Endothelial cell of umbilical vein (primary cell): ENCODE measurements around the gene CCDC185. TPM values are rescaled to one million over a fixed set of nuclear protein-coding genes. Genes with fewer than 3 reads are reported as not detected.

Experiments
- BruUV-seq: library from RNA; stranded (reverse); fragments of 400-500 nt; replicated peaks from 2 replicates; lab custom pipeline; 2021; lab: Mats Ljungman, UMichigan
- CTCF ChIA-PET: fragments of 300-600, 350-600 bp; sonication (Branson Sonifier 250); formaldehyde crosslinking; loops from one replicate; lab custom pipeline; 2021; ENCODE audit warnings: antibody characterized with exemption, inconsistent platforms; lab: Charles Lee
- POLR2A ChIA-PET: fragments of 300-600, 350-600 bp; sonication (Branson Sonifier 250); formaldehyde crosslinking; loops from one replicate; lab custom pipeline; 2021; ENCODE audit warnings: antibody characterized with exemption, inconsistent platforms; lab: Charles Lee
- DNase-seq: peaks from one replicate; pipeline ENCODE4 v3.0.0-alpha.2; 2011; ENCODE audit warnings: low read depth, low spot score
- FAIRE-seq: peaks from 2 replicates; lab custom pipeline; 2011; peaks lifted over from hg19 to GRCh38; lab: Jason Lieb, UNC
- H2AFZ ChIP-seq: 2 replicates; pipeline ENCODE4 v1.6.0; 2012; ENCODE audit warnings: low read depth, low read length, control low read depth, inconsistent platforms
- H3K27ac ChIP-seq: 2 replicates; pipeline ENCODE4 v1.5.1; 2011; ENCODE audit warnings: low read depth, mild to moderate bottlenecking, control low read depth, low read length, moderate library complexity; ENCODE audit not compliant: insufficient read depth
- H3K27me3 ChIP-seq, 2 experiments: 2 replicates each; pipeline versions ENCODE4 v1.6.0 to v1.6.1; 2011; ENCODE audit warnings: low read length in 2 of 2, mixed read lengths in 1 of 2; ENCODE audit not compliant: control insufficient read depth in 2 of 2, insufficient read depth in 2 of 2
- H3K36me3 ChIP-seq, 2 experiments: 2 replicates in 1 of 2; 3 replicates in 1 of 2; pipeline ENCODE4 v1.5.1; 2011; ENCODE audit warnings: low read length in 2 of 2, mild to moderate bottlenecking in 1 of 2, moderate library complexity in 1 of 2; ENCODE audit not compliant: control insufficient read depth in 2 of 2, insufficient read depth in 2 of 2; ENCODE audit errors: extremely low read depth in 1 of 2
- H3K4me1 ChIP-seq: 3 replicates; pipeline ENCODE4 v1.5.1; 2011; ENCODE audit warnings: mild to moderate bottlenecking, low read length; ENCODE audit not compliant: control insufficient read depth, insufficient read depth; ENCODE audit errors: extremely low read depth
- H3K4me2 ChIP-seq: 2 replicates; pipeline ENCODE4 v1.6.1; 2011; ENCODE audit warnings: low read length, control low read depth, mixed read lengths; ENCODE audit not compliant: insufficient read depth
- H3K4me3 ChIP-seq, 3 experiments: fragments of 200-600 bp in 1 of 3; sonication (generic), shearing (Covaris generic) in 1 of 3; replicated peaks in 1 of 3; 2 replicates each; pipeline ENCODE4 v1.5.1; 2011 to 2016; ENCODE audit warnings: control low read depth in 3 of 3, low read length in 3 of 3, mild to moderate bottlenecking in 2 of 3, inconsistent platforms in 1 of 3, low read depth in 1 of 3, moderate library complexity in 1 of 3; ENCODE audit not compliant: insufficient read depth in 1 of 3
- H3K79me2 ChIP-seq: 2 replicates; pipeline ENCODE4 v1.6.0; 2012; ENCODE audit warnings: low read length, inconsistent platforms; ENCODE audit not compliant: control insufficient read depth, insufficient read depth
- H3K9ac ChIP-seq: replicated peaks from 2 replicates; pipeline ENCODE3; 2011; ENCODE audit warnings: low read length, control low read depth; ENCODE audit not compliant: insufficient read depth; ENCODE audit errors: extremely low read depth
- H3K9me1 ChIP-seq: replicated peaks from 3 replicates; pipeline ENCODE4 v1.6.0; 2011; ENCODE audit warnings: mild to moderate bottlenecking, low read length; ENCODE audit not compliant: control insufficient read depth, insufficient read depth; ENCODE audit errors: extremely low read depth
- H3K9me3 ChIP-seq: replicated peaks from 2 replicates; pipeline ENCODE4 v1.5.1; 2012; ENCODE audit warnings: low read length, inconsistent platforms; ENCODE audit not compliant: control insufficient read depth, insufficient read depth
- H4K20me1 ChIP-seq: replicated peaks from 2 replicates; pipeline ENCODE3; 2011; ENCODE audit warnings: mild to moderate bottlenecking, low read length; ENCODE audit not compliant: control insufficient read depth, insufficient read depth; ENCODE audit errors: extremely low read depth
- EZH2 ChIP-seq: IDR thresholded peaks from 2 replicates; pipeline ENCODE4 v1.6.1; 2012; ENCODE audit warnings: borderline replicate concordance, low read depth, mild to moderate bottlenecking, moderate library complexity, low read length, inconsistent platforms; ENCODE audit not compliant: severe bottlenecking
- FOS ChIP-seq: IDR thresholded peaks from 2 replicates; pipeline ENCODE4 v1.6.1; 2011; ENCODE audit warnings: mild to moderate bottlenecking, low read length, moderate library complexity, borderline replicate concordance; ENCODE audit not compliant: insufficient read depth
- GATA2 ChIP-seq: IDR thresholded peaks from 2 replicates; pipeline ENCODE4 v1.7.0; 2011; ENCODE audit warnings: low read depth, mild to moderate bottlenecking, moderate library complexity, mixed read lengths, low read length; ENCODE audit not compliant: insufficient read length, insufficient read depth
- JUN ChIP-seq: IDR thresholded peaks from 2 replicates; pipeline ENCODE4 v1.6.1; 2011; ENCODE audit warnings: borderline replicate concordance, low read depth; ENCODE audit not compliant: insufficient read length, insufficient read depth
- MYC ChIP-seq: IDR thresholded peaks from one replicate; pipeline ENCODE4 v1.6.1; 2011; ENCODE audit warnings: mild to moderate bottlenecking, low read depth, low read length
- POLR2A ChIP-seq: IDR thresholded peaks from 2 replicates; pipeline ENCODE4 v1.6.1; 2012; ENCODE audit warnings: low read depth, mild to moderate bottlenecking, control low read depth, low read length
- POLR2AphosphoS5 ChIP-seq: IDR thresholded peaks from 2 replicates; pipeline ENCODE4 v1.6.1; 2012; ENCODE audit warnings: low read depth, mild to moderate bottlenecking, control low read depth, low read length, moderate library complexity; ENCODE audit not compliant: insufficient read depth
- dilution Hi-C: fragments of 300-500 bp; cut with MboI; formaldehyde crosslinking; loops from one replicate; pipeline ENCODE4 v1.15.0; 2019; ENCODE audit warnings: low sequenced_read_pairs; ENCODE audit not compliant: extremely low pct_ligation_motif_present
- intact Hi-C: fragments of 100-400 bp; cut with micrococcal nuclease; formaldehyde crosslinking; loops from one replicate; pipeline ENCODE4 v1.10.0; 2022
- polyA plus RNA-seq, 4 experiments: library from polyadenylated mRNA; depleted of rRNA in 3 of 4; stranded (reverse) in 3 of 4; unstranded in 1 of 4; fragments of >200 nt; gene quantifications; 2 replicates each; pipeline versions ENCODE4 v1.2.1 to v1.2.3, GENCODE V29; 2011 to 2012; ENCODE audit warnings: missing spikeins in 1 of 4
- total RNA-seq: library from RNA; stranded (reverse); gene quantifications from 2 replicates; pipeline ENCODE4 v1.2.3, GENCODE V29; 2021
- TF ChIP-seq, protein P1 (sequence below): IDR thresholded peaks from 2 replicates; pipeline ENCODE4 v1.6.1; 2011; ENCODE audit not compliant: insufficient read depth, insufficient read length
- TF ChIP-seq, protein P2 (sequence below), 2 donors: IDR thresholded peaks; 1 replicate in 1 of 2; 2 replicates in 1 of 2; pipeline ENCODE4 v1.5.1; 2011; ENCODE audit warnings: low read length in 2 of 2, mild to moderate bottlenecking in 2 of 2, moderate library complexity in 2 of 2, control low read depth in 1 of 2, inconsistent platforms in 1 of 2, low read depth in 1 of 2; ENCODE audit not compliant: insufficient read depth in 1 of 2; ENCODE audit errors: extremely low read depth in 1 of 2

The CCDC185 gene
- total and polyA plus RNA-seq, 2 donors (not counting 3 experiments of a cell fraction or from before 2014, with no cell fraction given): not detected

DNA sequence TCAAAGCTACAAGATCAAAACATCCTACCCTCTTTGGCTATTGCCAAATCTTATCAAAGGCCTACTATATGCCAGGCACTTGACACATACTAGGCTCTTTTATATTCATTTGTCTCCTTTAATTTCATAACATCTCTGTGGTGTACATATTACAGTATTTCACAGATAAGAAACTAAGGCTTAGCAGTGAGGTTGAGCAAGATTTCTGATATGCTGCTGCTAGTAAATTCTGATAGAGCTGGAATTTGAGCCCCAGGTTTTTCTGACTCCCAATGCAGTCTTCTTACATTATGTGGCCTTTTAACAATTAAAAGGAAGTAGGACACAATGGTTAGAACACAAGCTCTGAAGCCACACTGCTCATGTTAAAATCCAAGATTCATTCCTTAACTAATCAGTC lies 16.8 kb downstream of the CCDC185 start:
- Histone ChIP-seq H3K36me3 (no peaks in the 10 kb centered on the region), H3K27me3 (no peaks in the 10 kb centered on the region), H3K4me1 (no peaks in the 10 kb centered on the region), H4K20me1 (no peaks in the 10 kb centered on the region), H3K79me2 (no peaks in the 10 kb centered on the region), H2AFZ (no peak overlapping the region), H3K4me3 (no peak overlapping the region), H3K9me1 (no peaks in the 10 kb centered on the region), H3K9me3 (no peaks in the 10 kb centered on the region), H3K9ac (no peak overlapping the region), H3K4me2 (no peak overlapping the region), H3K27ac (no peak overlapping the region)
- dilution Hi-C loops (no loop called here), intact Hi-C loops (no loop called here)
- TF ChIP-seq JUN: no peak
- TF ChIP-seq POLR2AphosphoS5: no peak
- TF ChIP-seq FOS: no peak
- no peak for TF ChIP-seq MYC
- TF ChIP-seq POLR2A: no peak
- TF ChIP-seq, protein P1, sequence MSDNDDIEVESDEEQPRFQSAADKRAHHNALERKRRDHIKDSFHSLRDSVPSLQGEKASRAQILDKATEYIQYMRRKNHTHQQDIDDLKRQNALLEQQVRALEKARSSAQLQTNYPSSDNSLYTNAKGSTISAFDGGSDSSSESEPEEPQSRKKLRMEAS: no peak
- TF ChIP-seq, protein P2, sequence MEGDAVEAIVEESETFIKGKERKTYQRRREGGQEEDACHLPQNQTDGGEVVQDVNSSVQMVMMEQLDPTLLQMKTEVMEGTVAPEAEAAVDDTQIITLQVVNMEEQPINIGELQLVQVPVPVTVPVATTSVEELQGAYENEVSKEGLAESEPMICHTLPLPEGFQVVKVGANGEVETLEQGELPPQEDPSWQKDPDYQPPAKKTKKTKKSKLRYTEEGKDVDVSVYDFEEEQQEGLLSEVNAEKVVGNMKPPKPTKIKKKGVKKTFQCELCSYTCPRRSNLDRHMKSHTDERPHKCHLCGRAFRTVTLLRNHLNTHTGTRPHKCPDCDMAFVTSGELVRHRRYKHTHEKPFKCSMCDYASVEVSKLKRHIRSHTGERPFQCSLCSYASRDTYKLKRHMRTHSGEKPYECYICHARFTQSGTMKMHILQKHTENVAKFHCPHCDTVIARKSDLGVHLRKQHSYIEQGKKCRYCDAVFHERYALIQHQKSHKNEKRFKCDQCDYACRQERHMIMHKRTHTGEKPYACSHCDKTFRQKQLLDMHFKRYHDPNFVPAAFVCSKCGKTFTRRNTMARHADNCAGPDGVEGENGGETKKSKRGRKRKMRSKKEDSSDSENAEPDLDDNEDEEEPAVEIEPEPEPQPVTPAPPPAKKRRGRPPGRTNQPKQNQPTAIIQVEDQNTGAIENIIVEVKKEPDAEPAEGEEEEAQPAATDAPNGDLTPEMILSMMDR (IDR thresholded peaks at IDR 0.05; ENCODE audit: extremely low read depth in 1 of 2, insufficient read depth in 1 of 2, low read depth in 1 of 2, low read length in 2 of 2): no peak
- TF ChIP-seq EZH2: no peak
- no peak for TF ChIP-seq GATA2
- ChIA-PET POLR2A (no interaction called here), CTCF (no interaction called here)
- BruUV-seq: no TSS peak
- no peak for DNase-seq
- FAIRE-seq: no peak
